Keratinocyte (primary cell): ENCODE measurements around the gene APP. TPM values are rescaled to one million over a fixed set of nuclear protein-coding genes. Genes with fewer than 3 reads are reported as not detected.

Experiments used
- DNase-seq: peaks from one replicate; pipeline ENCODE4 v3.0.0-alpha.2; 2011; ENCODE audit warnings: low read depth, missing footprints, low spot score
- FAIRE-seq: peaks from 2 replicates; lab custom pipeline; 2011; peaks lifted over from hg19 to GRCh38; lab: Jason Lieb, UNC
- H2AFZ ChIP-seq: 2 replicates; pipeline ENCODE4 v1.6.0; 2012; ENCODE audit warnings: low read length, control low read depth, inconsistent platforms; ENCODE audit not compliant: control insufficient read depth
- H3K27ac ChIP-seq: 2 replicates; pipeline ENCODE4 v1.5.1; 2011; ENCODE audit warnings: low read length; ENCODE audit not compliant: control insufficient read depth, insufficient read depth
- H3K27me3 ChIP-seq: 3 replicates; pipeline ENCODE4 v1.6.0; 2011; ENCODE audit warnings: low read length; ENCODE audit not compliant: control insufficient read depth, insufficient read depth; ENCODE audit errors: extremely low read depth
- H3K36me3 ChIP-seq, 2 experiments: 2 replicates in 1 of 2; 3 replicates in 1 of 2; pipeline ENCODE4 v1.5.1; 2011; ENCODE audit warnings: low read length in 2 of 2, mild to moderate bottlenecking in 1 of 2; ENCODE audit not compliant: control insufficient read depth in 2 of 2, insufficient read depth in 2 of 2; ENCODE audit errors: extremely low read depth in 1 of 2
- H3K4me1 ChIP-seq: 3 replicates; pipeline ENCODE4 v1.5.1; 2011; ENCODE audit warnings: low read length; ENCODE audit not compliant: control insufficient read depth, insufficient read depth; ENCODE audit errors: extremely low read depth
- H3K4me2 ChIP-seq: 3 replicates; pipeline ENCODE4 v1.6.0; 2011; ENCODE audit warnings: low read depth, low read length; ENCODE audit not compliant: control insufficient read depth, insufficient read depth; ENCODE audit errors: extremely low read depth
- H3K4me3 ChIP-seq, 3 experiments: fragments of 200-600 bp in 1 of 3; sonication (generic) in 1 of 3; 2 replicates in 2 of 3; 3 replicates in 1 of 3; pipeline ENCODE4 v1.5.1; 2011 to 2016; ENCODE audit warnings: low read length in 3 of 3, mild to moderate bottlenecking in 3 of 3, control low read depth in 2 of 3, inconsistent platforms in 1 of 3, low read depth in 1 of 3, mixed read lengths in 1 of 3, mixed run types in 1 of 3, moderate library complexity in 1 of 3; ENCODE audit not compliant: control insufficient read depth in 2 of 3, insufficient read depth in 2 of 3; ENCODE audit errors: extremely low read depth in 1 of 3
- H3K79me2 ChIP-seq: 2 replicates; pipeline ENCODE4 v1.6.0; 2012; ENCODE audit warnings: low read length; ENCODE audit not compliant: control insufficient read depth, insufficient read depth
- H3K9ac ChIP-seq: 3 replicates; pipeline ENCODE4 v1.6.0; 2011; ENCODE audit warnings: low read length; ENCODE audit not compliant: control insufficient read depth, insufficient read depth; ENCODE audit errors: extremely low read depth
- H3K9me1 ChIP-seq: 3 replicates; pipeline ENCODE4 v1.6.0; 2011; ENCODE audit warnings: low read length; ENCODE audit not compliant: control insufficient read depth, insufficient read depth; ENCODE audit errors: extremely low read depth
- H3K9me3 ChIP-seq: 2 replicates; pipeline ENCODE4 v1.5.1; 2012; ENCODE audit warnings: low read depth, low read length; ENCODE audit not compliant: control insufficient read depth
- H4K20me1 ChIP-seq: 3 replicates; pipeline ENCODE4 v1.6.0; 2011; ENCODE audit warnings: low read length; ENCODE audit not compliant: control insufficient read depth, insufficient read depth; ENCODE audit errors: extremely low read depth
- EZH2 ChIP-seq: IDR thresholded peaks from one replicate; pipeline ENCODE4 v1.6.1; 2012; ENCODE audit warnings: inconsistent platforms, mild to moderate bottlenecking, low read length, moderate library complexity
- dilution Hi-C: fragments of 300-500 bp; cut with MboI; formaldehyde crosslinking; loops from one replicate; pipeline ENCODE4 v1.7.0; 2020; ENCODE audit warnings: low sequenced_read_pairs; ENCODE audit not compliant: extremely low pct_ligation_motif_present
- polyA plus RNA-seq, 5 experiments: library from polyadenylated mRNA; depleted of rRNA in 3 of 5; stranded (reverse) in 3 of 5; stranded (forward) in 1 of 5; unstranded in 1 of 5; fragments of >200 nt; gene quantifications; 1 replicate in 1 of 5; 2 replicates in 3 of 5; 3 replicates in 1 of 5; pipeline versions ENCODE4 v1.2.1 to v1.2.3, GENCODE V29; 2011 to 2012; ENCODE audit warnings: missing spikeins in 2 of 5, low read depth in 1 of 5, low replicate concordance in 1 of 5
- TF ChIP-seq, protein P1 (sequence below), 3 experiments: IDR thresholded peaks in 1 of 3; conservative IDR thresholded peaks in 1 of 3; optimal IDR thresholded peaks in 1 of 3; 2 replicates in 2 of 3; 3 replicates in 1 of 3; pipeline versions ENCODE3 to v1.5.1; 2011; ENCODE audit warnings: low read length in 3 of 3, mild to moderate bottlenecking in 3 of 3, moderate library complexity in 2 of 3, control low read depth in 1 of 3, inconsistent platforms in 1 of 3; ENCODE audit not compliant: insufficient read depth in 2 of 3; ENCODE audit errors: extremely low read depth in 1 of 3

Gene APP
- polyA plus RNA-seq, 1 donor (not counting 4 experiments of a cell fraction or from before 2014, with no cell fraction given), result 1,015 TPM

DNA sequence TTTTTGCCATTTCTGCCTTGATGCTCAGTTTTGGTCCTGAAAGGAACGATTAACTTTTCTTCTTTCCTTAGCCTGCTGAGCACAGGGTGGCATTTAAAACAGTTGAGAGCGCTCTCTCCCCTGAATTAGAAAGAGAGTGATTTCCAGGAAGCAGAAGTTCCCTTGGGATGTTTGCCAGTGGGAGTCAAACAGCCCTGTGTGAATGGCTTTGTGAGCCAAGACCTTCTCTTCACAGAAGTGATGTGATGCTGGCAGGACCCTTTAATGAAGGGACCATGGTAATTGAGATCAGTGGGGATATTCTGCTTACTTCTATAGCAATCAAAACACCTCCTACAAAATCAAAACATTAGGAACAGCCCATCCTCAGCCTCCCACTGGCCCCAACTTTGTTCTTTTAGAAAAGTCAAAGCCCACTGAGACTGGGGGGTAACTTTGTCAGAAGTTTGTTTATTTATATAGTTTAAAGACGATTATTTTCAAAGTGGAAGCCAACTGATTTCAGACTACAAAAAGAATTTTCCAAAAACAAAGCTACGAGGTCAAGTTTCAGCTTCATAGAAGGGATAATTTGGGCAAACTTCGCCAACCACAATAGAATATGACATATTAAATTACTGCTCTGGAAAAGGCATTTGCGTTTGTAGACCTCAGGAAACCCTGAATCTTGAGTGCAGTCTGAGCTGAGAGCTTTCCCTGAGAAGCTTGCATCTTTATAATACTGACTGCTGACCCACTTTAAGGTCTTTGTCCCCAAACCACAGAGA is 313.1 kb downstream of the APP start:
- dilution Hi-C loops, result no loop called here
- Histone ChIP-seq H3K4me2 (no peak overlapping the region), H4K20me1 (no peaks in the 10 kb centered on the region), H3K79me2 (no peaks in the 10 kb centered on the region), H3K27ac (no peak overlapping the region), H3K4me3 (no peak overlapping the region), H3K36me3 (no peaks in the 10 kb centered on the region), H3K9ac (no peak overlapping the region), H3K9me1 (no peaks in the 10 kb centered on the region), H2AFZ (no peak overlapping the region), H3K4me1 (no peaks in the 10 kb centered on the region), H3K9me3 (no peaks in the 10 kb centered on the region), H3K27me3 (peaks cover 9% of the 10 kb centered on the region)
- DNase-seq (no peak), FAIRE-seq (no peak)
- TF ChIP-seq, protein P1, sequence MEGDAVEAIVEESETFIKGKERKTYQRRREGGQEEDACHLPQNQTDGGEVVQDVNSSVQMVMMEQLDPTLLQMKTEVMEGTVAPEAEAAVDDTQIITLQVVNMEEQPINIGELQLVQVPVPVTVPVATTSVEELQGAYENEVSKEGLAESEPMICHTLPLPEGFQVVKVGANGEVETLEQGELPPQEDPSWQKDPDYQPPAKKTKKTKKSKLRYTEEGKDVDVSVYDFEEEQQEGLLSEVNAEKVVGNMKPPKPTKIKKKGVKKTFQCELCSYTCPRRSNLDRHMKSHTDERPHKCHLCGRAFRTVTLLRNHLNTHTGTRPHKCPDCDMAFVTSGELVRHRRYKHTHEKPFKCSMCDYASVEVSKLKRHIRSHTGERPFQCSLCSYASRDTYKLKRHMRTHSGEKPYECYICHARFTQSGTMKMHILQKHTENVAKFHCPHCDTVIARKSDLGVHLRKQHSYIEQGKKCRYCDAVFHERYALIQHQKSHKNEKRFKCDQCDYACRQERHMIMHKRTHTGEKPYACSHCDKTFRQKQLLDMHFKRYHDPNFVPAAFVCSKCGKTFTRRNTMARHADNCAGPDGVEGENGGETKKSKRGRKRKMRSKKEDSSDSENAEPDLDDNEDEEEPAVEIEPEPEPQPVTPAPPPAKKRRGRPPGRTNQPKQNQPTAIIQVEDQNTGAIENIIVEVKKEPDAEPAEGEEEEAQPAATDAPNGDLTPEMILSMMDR (optimal IDR thresholded peaks at IDR 0.05 in 1 of 3, IDR thresholded peaks at IDR 0.05 in 1 of 3, conservative IDR thresholded peaks at IDR 0.05 in 1 of 3; ENCODE audit: extremely low read depth in 1 of 3, insufficient read depth in 2 of 3, low read length in 3 of 3), result no peak
- no peak for TF ChIP-seq EZH2

DNA sequence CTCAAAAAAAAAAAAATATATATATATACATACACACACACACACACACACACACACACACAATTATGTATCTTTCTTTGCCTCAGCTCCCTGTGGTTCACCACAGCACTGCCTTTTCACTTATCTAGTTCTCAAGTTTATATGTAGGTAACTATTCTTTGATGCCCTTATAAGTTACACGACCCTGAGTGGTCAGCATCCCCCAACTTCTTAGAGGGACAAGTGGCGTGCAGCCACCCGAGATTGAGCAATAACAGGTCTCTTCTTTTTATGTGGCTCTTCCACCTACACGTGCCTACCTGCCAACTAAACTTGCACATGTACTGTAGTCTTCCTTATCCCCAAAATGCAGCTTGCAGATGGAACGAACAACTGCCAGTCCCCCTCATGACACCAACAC is 315.0 kb downstream of the APP start:
- Histone ChIP-seq H2AFZ (no peak overlapping the region), H3K4me2 (no peak overlapping the region), H3K9ac (no peak overlapping the region), H3K4me3 (no peak overlapping the region), H3K27ac (no peak overlapping the region), H4K20me1 (no peaks in the 10 kb centered on the region), H3K79me2 (no peaks in the 10 kb centered on the region), H3K4me1 (no peaks in the 10 kb centered on the region), H3K36me3 (no peaks in the 10 kb centered on the region), H3K9me1 (no peaks in the 10 kb centered on the region), H3K9me3 (no peaks in the 10 kb centered on the region), H3K27me3 (peaks cover 9% of the 10 kb centered on the region)
- TF ChIP-seq, protein P1 (optimal IDR thresholded peaks at IDR 0.05 in 1 of 3, IDR thresholded peaks at IDR 0.05 in 1 of 3, conservative IDR thresholded peaks at IDR 0.05 in 1 of 3; ENCODE audit: extremely low read depth in 1 of 3, insufficient read depth in 2 of 3, low read length in 3 of 3), result no peak
- TF ChIP-seq EZH2, result no peak
- FAIRE-seq, result no peak
- DNase-seq, result no peak
- dilution Hi-C loops, result no loop called here
